ENCODE results near the gene PTPRT. TPM values are rescaled to one million over a fixed set of nuclear protein-coding genes. Genes with fewer than 3 reads are reported as not detected.

Gene PTPRT
- total and polyA plus RNA-seq, 2 of the 4 experiments (the other 2 are of a cell fraction): not detected

GRCh38 chr20:42701948-42702347, 487.8 kb downstream of the PTPRT start:
- no peak overlapping the region for H2BK15ac ChIP-seq (ENCODE audit: low read depth, low read length)
- H3K56ac ChIP-seq (ENCODE audit: extremely low read depth, insufficient read depth, low read length): no peak overlapping the region
- no peak overlapping the region for H2AK9ac ChIP-seq (replicated peaks; ENCODE audit: low read depth, low read length, poor library complexity)
- no peak overlapping the region for H3K23ac ChIP-seq (ENCODE audit: low read depth, low read length)
- POLR2A ChIA-PET (ENCODE audit: unreplicated experiment): no interaction called here
- H2AFZ ChIP-seq (replicated peaks; ENCODE audit: low read length, poor library complexity): no peak overlapping the region
- H3K9ac ChIP-seq (ENCODE audit: low read depth, low read length): no peak overlapping the region
- H4K91ac ChIP-seq (ENCODE audit: insufficient read depth, low read depth, low read length): no peak overlapping the region
- ATAC-seq (ENCODE audit: low read depth) (no peak), DNase-seq (no peak)
- H3K9me1 ChIP-seq (ENCODE audit: insufficient read depth, low read length): no peaks in the 10 kb centered on the region
- in situ Hi-C loops (cut with MboI; ENCODE audit: low sequenced_read_pairs): no loop called here
- H3K4me2 ChIP-seq (ENCODE audit: low read depth, low read length): no peak overlapping the region
- no peak overlapping the region for H2BK20ac ChIP-seq (ENCODE audit: low read depth, low read length)
- peaks cover 11% of the 10 kb centered on the region for H3K9me3 ChIP-seq (ENCODE audit: control insufficient read depth, insufficient read depth, low read length)
- no TSS peak for BruUV-seq (replicated peaks)
- H4K20me1 ChIP-seq (ENCODE audit: insufficient read depth, low read length): no peaks in the 10 kb centered on the region
- H3K27me3 ChIP-seq (ENCODE audit: control insufficient read depth, insufficient read depth, low read length): no peaks in the 10 kb centered on the region
- no peak overlapping the region for H4K5ac ChIP-seq (ENCODE audit: low read depth, low read length)
- no peak overlapping the region for H3K27ac ChIP-seq (ENCODE audit: insufficient read depth, low read length)
- WGBS, 2 experiments (ENCODE audit: extremely low coverage in 2 of 2, insufficient read length in 1 of 2): no CpG with 5 or more reads among the region's 4 CpGs
- dilution Hi-C loops (cut with HindIII; ENCODE audit: low sequenced_read_pairs, unreplicated experiment): no loop called here
- H3K4ac ChIP-seq (ENCODE audit: low read depth, low read length): no peak overlapping the region
- H3K4me1 ChIP-seq (ENCODE audit: control insufficient read depth, insufficient read depth, low read length): no peaks in the 10 kb centered on the region
- H2BK120ac ChIP-seq (ENCODE audit: low read depth, low read length): no peak overlapping the region
- H3K4me3 ChIP-seq (ENCODE audit: insufficient read depth, low read depth, low read length): no peak overlapping the region
- H2BK5ac ChIP-seq (ENCODE audit: low read depth, low read length, poor library complexity, severe bottlenecking): no peak overlapping the region
- no peak overlapping the region for H2AK5ac ChIP-seq (ENCODE audit: low read depth, low read length)
- no peak overlapping the region for H3K18ac ChIP-seq (ENCODE audit: low read depth, low read length)
- CTCF ChIA-PET: no interaction called here
- no peaks in the 10 kb centered on the region for H3K36me3 ChIP-seq (ENCODE audit: control insufficient read depth, insufficient read depth, low read length)
- H4K8ac ChIP-seq (ENCODE audit: low read depth in 2 of 2, low read length in 2 of 2): no peak overlapping the region
- intact Hi-C loops (cut with micrococcal nuclease): no loop called here
- H3K79me1 ChIP-seq (ENCODE audit: low read depth in 1 of 2, low read length in 2 of 2): no peaks in the 10 kb centered on the region
- TF ChIP-seq RFX5 (IDR thresholded peaks at IDR 0.05; ENCODE audit: low read depth, low read length): no peak
- TF ChIP-seq CTCF (conservative IDR thresholded peaks at IDR 0.05; ENCODE audit: low read depth, low read length): no peak
- TF ChIP-seq ELK1 (IDR thresholded peaks at IDR 0.05; ENCODE audit: borderline replicate concordance, low read depth, low read length): no peak
- TF ChIP-seq USF2 (IDR thresholded peaks at IDR 0.05; ENCODE audit: low read depth, low read length): no peak
- TF ChIP-seq MAFK (IDR thresholded peaks at IDR 0.05; ENCODE audit: low read depth, low read length): no peak
- no peak overlapping the region for H3K14ac ChIP-seq (replicated peaks; ENCODE audit: low read depth, low read length)

All from IMR-90 (cell line).